Left ventricle myocardium superior (tissue), 1 donor: ENCODE measurements around the gene KRTAP21-3. TPM values are rescaled to one million over a fixed set of nuclear protein-coding genes. Genes with fewer than 3 reads are reported as not detected.

Experiments used
- ATAC-seq: fragments of 200-7000 bp; cut with Tn5 transposase; one replicate; pipeline ENCODE4 v1.9.1; 2020; ENCODE audit warnings: mild to moderate bottlenecking, moderate library complexity
- DNase-seq: peaks from one replicate; pipeline ENCODE4 v3.0.0-alpha.2; 2020
- intact Hi-C: fragments of 100-400 bp; cut with micrococcal nuclease; formaldehyde crosslinking; loops from one replicate; pipeline ENCODE4 v1.11.0; 2022
- total RNA-seq: library from RNA; stranded (reverse); fragmentation: NEBNext Ultra II Directional; extraction: Animal tissue kit (Norgen Biotek cat#: 25700); gene quantifications from one replicate; pipeline ENCODE4 v1.2.1, GENCODE V29; 2021
- donor health status: DM: no; HTN: yes; CAD: no; lungs with severe emphysema.

The KRTAP21-3 gene
- total RNA-seq, 1 donor from 2014 or later: not detected

DNA sequence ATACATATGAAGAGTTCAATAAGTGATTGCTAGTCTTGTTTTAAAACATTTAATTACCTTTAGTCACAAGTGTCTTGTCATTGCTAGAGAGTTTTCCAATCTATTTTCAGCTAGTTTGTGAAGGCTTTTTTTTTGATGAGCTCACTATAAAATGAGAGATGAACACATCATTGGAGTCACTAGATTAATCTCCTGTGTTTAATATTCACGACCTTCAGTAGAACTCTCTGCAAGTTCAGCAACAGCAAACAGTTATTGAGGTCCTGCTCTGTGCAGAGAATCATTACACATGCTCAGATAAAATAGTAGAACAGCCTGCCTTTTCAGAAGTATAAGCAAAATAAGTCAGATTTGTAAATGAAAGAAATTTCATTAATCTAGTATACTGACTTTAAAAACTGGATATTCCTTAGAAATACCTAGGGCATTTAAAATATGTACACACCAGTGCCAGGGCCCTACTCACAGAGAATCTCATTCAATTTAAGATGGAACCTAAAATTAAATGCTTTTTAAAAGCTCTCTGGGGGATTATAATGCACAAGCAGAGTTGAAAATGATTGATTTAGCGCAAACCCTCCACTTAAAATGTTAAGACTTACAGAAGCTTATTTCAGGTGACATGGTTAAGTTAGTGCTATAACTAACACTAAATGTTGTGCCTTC is 45.5 kb downstream of the KRTAP21-3 start:
- intact Hi-C loops: no loop called here
- DNase-seq (no peak), ATAC-seq (no peak)

DNA sequence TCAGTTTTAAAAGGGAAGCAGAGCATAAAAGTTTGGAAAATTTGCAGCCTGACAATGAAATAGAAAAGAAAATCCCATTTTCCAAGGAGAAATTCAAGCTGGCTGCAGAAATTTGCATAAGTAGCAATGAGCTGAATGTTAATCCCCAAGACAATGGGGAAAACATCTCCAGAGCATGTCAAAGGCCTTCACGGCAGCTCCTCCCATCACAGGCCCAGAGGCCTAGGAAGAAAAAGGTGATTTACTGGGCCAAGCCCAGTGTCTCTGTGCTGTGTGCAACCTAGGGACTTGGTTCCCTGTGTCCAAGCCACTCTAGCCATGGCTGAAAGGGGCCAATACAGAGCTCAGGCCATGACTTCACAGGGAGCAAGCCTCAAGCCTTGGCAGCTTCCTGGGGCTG is 49.8 kb downstream of the KRTAP21-3 start:
- no peak for ATAC-seq
- no peak for DNase-seq
- intact Hi-C loops: no loop called here

Other genes starting within 250 kb of the KRTAP21-3 start
- gene KRTAP19-1, start 238.4 kb downstream of the KRTAP21-3 start, total RNA-seq: not detected
- gene KRTAP19-2, start 231.3 kb downstream of the KRTAP21-3 start, total RNA-seq: not detected
- not detected for gene KRTAP19-3, start 226.8 kb downstream of the KRTAP21-3 start, total RNA-seq
- not detected for gene KRTAP19-4, start 221.6 kb downstream of the KRTAP21-3 start, total RNA-seq
- not detected for gene KRTAP19-5, start 216.6 kb downstream of the KRTAP21-3 start, total RNA-seq
- not detected for gene KRTAP19-6, start 176.9 kb downstream of the KRTAP21-3 start, total RNA-seq
- not detected for gene KRTAP19-7, start 157.5 kb downstream of the KRTAP21-3 start, total RNA-seq
- gene KRTAP22-2, start 128.4 kb downstream of the KRTAP21-3 start, total RNA-seq: not detected
- not detected for gene KRTAP6-3, start 126.3 kb downstream of the KRTAP21-3 start, total RNA-seq
- gene KRTAP6-2, start 119.9 kb downstream of the KRTAP21-3 start, total RNA-seq: not detected
- gene KRTAP22-1, start 117.7 kb downstream of the KRTAP21-3 start, total RNA-seq: not detected
- gene KRTAP6-1, start 104.8 kb downstream of the KRTAP21-3 start, total RNA-seq: not detected
- gene KRTAP20-1, start 102.4 kb downstream of the KRTAP21-3 start, total RNA-seq: not detected
- not detected for gene KRTAP20-4, start 98.2 kb downstream of the KRTAP21-3 start, total RNA-seq
- gene KRTAP20-2, start 83.6 kb downstream of the KRTAP21-3 start, total RNA-seq: not detected
- gene KRTAP20-3, start 75.9 kb downstream of the KRTAP21-3 start, total RNA-seq: not detected
- gene KRTAP21-2, start 28.5 kb upstream of the KRTAP21-3 start, total RNA-seq: not detected
- not detected for gene KRTAP21-1, start 36.7 kb upstream of the KRTAP21-3 start, total RNA-seq
- not detected for gene KRTAP8-1, start 94.5 kb upstream of the KRTAP21-3 start, total RNA-seq
- gene KRTAP7-1, start 111.0 kb upstream of the KRTAP21-3 start, total RNA-seq: not detected
- gene KRTAP11-1, start 162.8 kb upstream of the KRTAP21-3 start, total RNA-seq: not detected